GM19438 (cell line): ENCODE results near the gene BMPR1A.

Source experiments
- ATAC-seq: cut with Tn5 transposase; IDR thresholded peaks from one replicate; pipeline ENCODE4 v1.9.1; 2021; ENCODE audit warnings: low read depth; ENCODE audit not compliant: unreplicated experiment

BMPR1A gene

GRCh38 chr10:86756511-86757112 lies at the start of gene BMPR1A:
Gene BMPR1A, plus strand, starts transcription at chr10:86756619. Its CDS starts 119,400 bp downstream, at chr10:86876019.
- ATAC-seq: peak; percentile 35

- no peak for ATAC-seq
These were observed 49.4 kb upstream of the BMPR1A start for GRCh38 chr10:86706977-86707376.

- no peak for ATAC-seq
These were observed 48.9 kb upstream of the BMPR1A start for GRCh38 chr10:86707505-86707904.

- no peak for ATAC-seq
These were observed 48.2 kb upstream of the BMPR1A start for GRCh38 chr10:86708068-86708782.

GRCh38 chr10:86708783-86709380 lies 47.5 kb upstream of the BMPR1A start:
- ATAC-seq: no peak

GRCh38 chr10:86709396-86710185 lies 46.8 kb upstream of the BMPR1A start:
- ATAC-seq: no peak

- peak; percentile 83 for ATAC-seq
These were observed 45.4 kb upstream of the BMPR1A start for GRCh38 chr10:86710987-86711512.

- ATAC-seq: peak; percentile 46
These were observed 44.7 kb upstream of the BMPR1A start for GRCh38 chr10:86711513-86712316.

GRCh38 chr10:86712317-86712707 lies 44.1 kb upstream of the BMPR1A start:
- no peak for ATAC-seq

GRCh38 chr10:86715156-86715795 lies 41.1 kb upstream of the BMPR1A start:
- ATAC-seq: no peak

- ATAC-seq: no peak
These were observed 40.6 kb upstream of the BMPR1A start for GRCh38 chr10:86715836-86716235.

GRCh38 chr10:86716466-86716865 lies 40.0 kb upstream of the BMPR1A start:
- no peak for ATAC-seq

GRCh38 chr10:86718556-86718955 lies 37.9 kb upstream of the BMPR1A start:
- no peak for ATAC-seq

GRCh38 chr10:86721232-86721631 lies 35.2 kb upstream of the BMPR1A start:
- no peak for ATAC-seq

GRCh38 chr10:86723009-86723408 lies 33.4 kb upstream of the BMPR1A start:
- no peak for ATAC-seq

- no peak for ATAC-seq
These were observed 32.0 kb upstream of the BMPR1A start for GRCh38 chr10:86724445-86724844.

- ATAC-seq: no peak
These were observed 30.3 kb upstream of the BMPR1A start for GRCh38 chr10:86725980-86726676.

GRCh38 chr10:86726677-86726999 lies 29.8 kb upstream of the BMPR1A start:
- no peak for ATAC-seq

GRCh38 chr10:86727470-86727869 lies 28.9 kb upstream of the BMPR1A start:
- ATAC-seq: no peak
